Measurements from ENCODE around the gene MGLL.

GRCh38 chr3:127672429-127673190, 149.7 kb downstream of the MGLL start, which contains the start of gene ABTB1:
- TF ChIP-seq GATA2 (IDR thresholded peaks at IDR 0.05; ENCODE audit: low read depth, low read length) = no peak
- no peak for TF ChIP-seq GATA3 (IDR thresholded peaks at IDR 0.05; ENCODE audit: low read depth, low read length)
